Dendritic cell treated with granulocyte-macrophage colony-stimulating factor and Interleukin-4, amounts not matched to agents 40 ng/mL and 50 ng/mL, for 4 days (primary cell): Measurements from ENCODE around the gene TTBK2.
A peak's percentile ranks its signal among the peaks of the same experiment; 100 is the strongest.
"Not testable (repeated sequence)": the region's sequence is repeated elsewhere in the genome, so short reads cannot be mapped to it uniquely, and the experiment has no call there.

ENCODE experiments used
- H3K27ac Mint-ChIP-seq: one replicate; pipeline ENCODE4 v1.8.0; 2022; ENCODE audit warnings: mild to moderate bottlenecking, mixed read lengths
- H3K27me3 Mint-ChIP-seq: one replicate; pipeline ENCODE4 v1.8.0; 2022; ENCODE audit warnings: mild to moderate bottlenecking, mixed read lengths
- H3K36me3 Mint-ChIP-seq: one replicate; pipeline ENCODE4 v1.8.0; 2022; ENCODE audit warnings: low read depth, mixed read lengths
- H3K4me1 Mint-ChIP-seq: one replicate; pipeline ENCODE4 v1.8.0; 2022; ENCODE audit warnings: low read depth, mixed read lengths
- H3K4me3 Mint-ChIP-seq: one replicate; pipeline ENCODE4 v1.8.0; 2022; ENCODE audit warnings: mild to moderate bottlenecking, moderate library complexity, mixed read lengths
- H3K9me3 Mint-ChIP-seq: one replicate; pipeline ENCODE4 v1.8.0; 2022; ENCODE audit warnings: mixed read lengths
- intact Hi-C: fragments of 100-400 bp; cut with micrococcal nuclease; formaldehyde crosslinking; loops from one replicate; pipeline ENCODE4 v1.15.0; 2022

TTBK2 gene

DNA sequence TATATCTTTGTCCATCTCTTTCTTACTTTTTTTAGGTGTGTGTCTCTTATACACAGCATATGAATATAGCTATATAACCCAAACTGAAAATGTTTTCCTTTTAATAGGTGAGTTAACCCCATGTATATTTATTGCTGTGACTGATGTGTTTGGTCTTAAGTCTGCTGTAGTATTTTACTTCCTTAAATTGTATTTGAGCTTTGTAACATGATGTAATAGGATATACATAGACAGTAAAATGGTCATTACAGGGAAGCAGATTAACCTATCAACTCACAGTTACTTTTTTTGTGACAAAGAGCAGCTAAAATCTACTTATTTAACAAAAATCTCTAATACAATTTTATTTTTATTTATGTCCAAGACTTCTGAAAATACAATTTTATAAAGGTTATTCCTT is 131.9 kb downstream of the TTBK2 start:
- Mint-ChIP-seq H3K9me3 (no peaks in the 10 kb centered on the region), H3K4me3 (no peak overlapping the region), H3K27ac (peak overlapping the region; percentile 1), H3K27me3 (no peaks in the 10 kb centered on the region), H3K4me1 (peaks cover 5% of the 10 kb centered on the region), H3K36me3 (peaks cover 54% of the 10 kb centered on the region)
- intact Hi-C loops = no loop called here

GRCh38 chr15:42786978-42787377 is 133.6 kb downstream of the TTBK2 start:
- Mint-ChIP-seq H3K4me1 (peaks cover 5% of the 10 kb centered on the region), H3K9me3 (no peaks in the 10 kb centered on the region), H3K4me3 (no peak overlapping the region), H3K36me3 (peaks cover 54% of the 10 kb centered on the region), H3K27ac (no peak overlapping the region), H3K27me3 (no peaks in the 10 kb centered on the region)
- intact Hi-C loops = no loop called here

DNA sequence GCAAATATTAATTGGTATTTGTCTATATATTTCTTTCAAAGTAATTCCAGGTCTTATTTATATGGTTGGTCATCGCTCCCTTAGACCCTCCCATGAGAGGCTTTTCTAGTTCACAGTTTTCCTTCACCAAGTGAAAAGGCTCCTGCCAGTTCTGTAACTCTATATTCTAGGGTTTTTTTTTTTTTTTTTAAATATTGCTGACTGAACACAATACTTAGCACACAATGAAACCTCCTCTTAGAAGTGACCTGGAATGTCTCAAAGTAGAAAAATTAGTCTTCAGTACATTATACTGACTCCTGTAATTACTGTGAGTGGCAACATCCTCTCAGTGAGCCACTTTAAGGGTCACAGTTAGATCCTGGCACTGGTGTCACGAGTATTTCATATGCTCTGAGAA is 135.0 kb downstream of the TTBK2 start:
- no peaks in the 10 kb centered on the region for H3K9me3 Mint-ChIP-seq
- H3K4me3 Mint-ChIP-seq = no peak overlapping the region
- intact Hi-C loops = no loop called here
- peaks cover 47% of the 10 kb centered on the region for H3K36me3 Mint-ChIP-seq
- H3K27me3 Mint-ChIP-seq = no peaks in the 10 kb centered on the region
- H3K27ac Mint-ChIP-seq = no peak overlapping the region
- H3K4me1 Mint-ChIP-seq = peaks cover 5% of the 10 kb centered on the region

GRCh38 chr15:42784705-42785104 is 135.9 kb downstream of the TTBK2 start:
- H3K27ac Mint-ChIP-seq = no peak overlapping the region
- no peak overlapping the region for H3K4me3 Mint-ChIP-seq
- intact Hi-C loops = no loop called here
- no peaks in the 10 kb centered on the region for H3K9me3 Mint-ChIP-seq
- peaks cover 5% of the 10 kb centered on the region for H3K4me1 Mint-ChIP-seq
- no peaks in the 10 kb centered on the region for H3K27me3 Mint-ChIP-seq
- H3K36me3 Mint-ChIP-seq = peaks cover 44% of the 10 kb centered on the region

- H3K4me1 Mint-ChIP-seq = no peaks in the 10 kb centered on the region
- H3K27me3 Mint-ChIP-seq = no peaks in the 10 kb centered on the region
- no peaks in the 10 kb centered on the region for H3K9me3 Mint-ChIP-seq
- no peak overlapping the region for H3K4me3 Mint-ChIP-seq
- peaks cover 39% of the 10 kb centered on the region for H3K36me3 Mint-ChIP-seq
- H3K27ac Mint-ChIP-seq = no peak overlapping the region
- intact Hi-C loops = no loop called here
Measured at GRCh38 chr15:42782716-42783115, 137.9 kb downstream of the TTBK2 start.

GRCh38 chr15:42775416-42775815 is 145.2 kb downstream of the TTBK2 start:
- H3K27ac Mint-ChIP-seq = no peak overlapping the region
- peaks cover 5% of the 10 kb centered on the region for H3K4me1 Mint-ChIP-seq
- intact Hi-C loops = no loop called here
- H3K9me3 Mint-ChIP-seq = no peaks in the 10 kb centered on the region
- H3K27me3 Mint-ChIP-seq = no peaks in the 10 kb centered on the region
- peaks cover 54% of the 10 kb centered on the region for H3K36me3 Mint-ChIP-seq
- no peak overlapping the region for H3K4me3 Mint-ChIP-seq

- Mint-ChIP-seq H3K9me3 (no peaks in the 10 kb centered on the region), H3K27ac (no peak overlapping the region), H3K4me3 (no peak overlapping the region), H3K4me1 (peaks cover 5% of the 10 kb centered on the region), H3K36me3 (peaks cover 62% of the 10 kb centered on the region), H3K27me3 (no peaks in the 10 kb centered on the region)
- intact Hi-C loops = no loop called here
Measured at GRCh38 chr15:42772901-42773300, 147.7 kb downstream of the TTBK2 start.

DNA sequence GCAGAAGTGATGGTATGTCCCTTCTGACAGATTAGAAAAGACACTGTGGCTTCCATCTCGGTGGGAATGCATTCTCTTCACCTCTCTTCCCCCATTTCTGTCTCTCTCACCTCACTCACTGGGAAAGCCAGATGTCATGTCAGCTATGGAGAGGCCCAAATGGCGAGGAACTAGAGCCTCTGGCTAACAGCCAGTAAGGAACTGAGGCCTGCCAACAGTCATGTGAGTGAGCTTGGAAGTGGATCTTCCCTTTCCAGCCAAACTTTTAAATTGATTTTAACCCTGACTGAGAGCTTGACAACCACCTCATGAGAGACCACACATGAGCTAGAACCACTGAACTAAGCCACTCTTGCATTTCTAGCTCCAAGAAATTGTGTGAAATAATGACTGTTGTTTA is 148.4 kb downstream of the TTBK2 start:
- Mint-ChIP-seq H3K27ac (no peak overlapping the region), H3K4me3 (no peak overlapping the region), H3K9me3 (peaks cover 4% of the 10 kb centered on the region), H3K36me3 (peaks cover 62% of the 10 kb centered on the region), H3K4me1 (peaks cover 5% of the 10 kb centered on the region), H3K27me3 (no peaks in the 10 kb centered on the region)
- intact Hi-C loops = no loop called here

DNA sequence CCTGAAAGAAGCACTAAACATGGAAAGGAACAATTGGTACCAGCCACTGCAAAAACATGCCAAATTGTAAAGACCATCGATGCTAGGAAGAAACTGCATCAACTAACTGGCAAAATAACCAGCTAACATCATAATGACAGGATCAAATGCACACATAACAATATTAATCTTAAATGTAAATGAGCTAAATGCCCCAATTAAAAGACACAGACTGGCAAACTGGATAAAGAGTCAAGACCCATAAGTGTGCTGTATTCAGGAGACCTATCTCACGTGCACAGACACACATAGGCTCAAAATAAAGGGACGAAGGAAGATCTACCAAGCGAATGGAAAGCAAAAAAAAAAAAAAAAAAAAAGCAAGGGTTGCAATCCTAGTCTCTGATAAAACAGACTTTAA is 154.5 kb downstream of the TTBK2 start:
- H3K27me3 Mint-ChIP-seq, H3K4me1 Mint-ChIP-seq, H3K4me3 Mint-ChIP-seq, intact Hi-C loops, H3K27ac Mint-ChIP-seq: not testable (repeated sequence)
- H3K9me3 Mint-ChIP-seq = peaks cover 45% of the 10 kb centered on the region
- peaks cover 78% of the 10 kb centered on the region for H3K36me3 Mint-ChIP-seq

GRCh38 chr15:42764154-42764731 is 156.3 kb downstream of the TTBK2 start:
- H3K27ac Mint-ChIP-seq, H3K27me3 Mint-ChIP-seq, intact Hi-C loops, H3K4me3 Mint-ChIP-seq, H3K4me1 Mint-ChIP-seq: not testable (repeated sequence)
- peaks cover 53% of the 10 kb centered on the region for H3K9me3 Mint-ChIP-seq
- H3K36me3 Mint-ChIP-seq = peaks cover 77% of the 10 kb centered on the region

DNA sequence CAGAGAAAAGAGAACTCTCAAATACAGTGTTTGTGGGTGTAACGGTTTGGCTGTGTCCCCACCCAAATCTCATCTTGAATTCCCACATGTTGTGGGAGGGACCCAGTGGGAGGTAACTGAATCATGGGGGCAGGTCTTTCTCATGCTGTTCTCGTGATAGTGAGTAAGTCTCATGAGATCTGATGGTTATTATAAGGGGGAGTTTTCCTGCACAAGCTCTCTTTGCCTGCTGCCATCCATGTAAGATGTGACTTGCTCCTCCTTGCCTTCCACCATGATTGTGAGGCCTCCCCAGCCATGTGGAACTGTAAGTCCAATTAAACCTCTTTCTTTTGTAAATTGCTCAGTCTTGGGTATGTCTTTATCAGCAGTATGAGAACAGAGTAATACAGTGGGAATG is 158.8 kb downstream of the TTBK2 start:
- H3K4me3 Mint-ChIP-seq, intact Hi-C loops, H3K4me1 Mint-ChIP-seq, H3K27ac Mint-ChIP-seq, H3K27me3 Mint-ChIP-seq: not testable (repeated sequence)
- Mint-ChIP-seq H3K9me3 (peaks cover 45% of the 10 kb centered on the region), H3K36me3 (peaks cover 64% of the 10 kb centered on the region)

GRCh38 chr15:42760759-42761158 is 159.8 kb downstream of the TTBK2 start:
- Mint-ChIP-seq H3K27ac (no peak overlapping the region), H3K4me1 (peaks cover 5% of the 10 kb centered on the region), H3K4me3 (no peak overlapping the region), H3K27me3 (no peaks in the 10 kb centered on the region), H3K36me3 (peaks cover 54% of the 10 kb centered on the region), H3K9me3 (peaks cover 34% of the 10 kb centered on the region)
- intact Hi-C loops = no loop called here

- H3K4me3 Mint-ChIP-seq = no peak overlapping the region
- H3K36me3 Mint-ChIP-seq = peaks cover 37% of the 10 kb centered on the region
- intact Hi-C loops = no loop called here
- peaks cover 28% of the 10 kb centered on the region for H3K9me3 Mint-ChIP-seq
- H3K27me3 Mint-ChIP-seq = no peaks in the 10 kb centered on the region
- H3K4me1 Mint-ChIP-seq = no peaks in the 10 kb centered on the region
- no peak overlapping the region for H3K27ac Mint-ChIP-seq
Measured at GRCh38 chr15:42759093-42759492, 161.5 kb downstream of the TTBK2 start.

GRCh38 chr15:42750306-42750705 is 170.3 kb downstream of the TTBK2 start:
- Mint-ChIP-seq H3K4me3 (no peak overlapping the region), H3K9me3 (peaks cover 5% of the 10 kb centered on the region), H3K27me3 (no peaks in the 10 kb centered on the region), H3K27ac (no peak overlapping the region), H3K36me3 (peaks cover 61% of the 10 kb centered on the region), H3K4me1 (no peaks in the 10 kb centered on the region)
- intact Hi-C loops = no loop called here

DNA sequence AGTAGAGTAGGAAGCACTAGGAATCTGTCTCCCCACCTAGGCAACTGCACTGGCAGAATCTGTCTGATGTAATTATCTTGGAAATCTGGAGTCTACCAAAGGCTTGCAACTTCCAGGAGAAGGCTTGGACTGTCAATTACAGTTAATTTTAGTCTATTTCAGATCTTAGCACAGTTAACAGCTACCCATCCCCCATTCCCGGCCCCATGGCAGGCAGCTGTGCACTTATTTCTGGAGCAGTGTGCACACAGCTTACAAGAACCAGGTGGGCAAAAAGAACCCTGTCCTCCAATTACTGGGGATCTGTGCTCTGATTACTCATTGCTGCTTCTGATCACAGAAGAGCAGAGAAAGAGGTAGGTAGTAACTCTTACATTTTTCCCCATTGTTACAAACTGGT is 171.3 kb downstream of the TTBK2 start:
- Mint-ChIP-seq H3K36me3 (peaks cover 66% of the 10 kb centered on the region), H3K27me3 (no peaks in the 10 kb centered on the region), H3K4me3 (no peak overlapping the region), H3K27ac (no peak overlapping the region), H3K4me1 (no peaks in the 10 kb centered on the region), H3K9me3 (peaks cover 5% of the 10 kb centered on the region)
- intact Hi-C loops = no loop called here
